HL-60 (cell line): ENCODE data around the gene FJX1.

ENCODE experiments used
- DNase-seq, 2 experiments: peaks; one replicate each; pipeline ENCODE4 v3.0.0-alpha.2; 2010 to 2020; ENCODE audit warnings: low read depth in 1 of 2, low spot score in 1 of 2
- H3K27ac ChIP-seq: fragments of 250-450 bp; sonication (Bioruptor Pico); replicated peaks from 2 replicates; pipeline ENCODE4 v1.5.1; 2020; ENCODE audit warnings: mild to moderate bottlenecking, moderate library complexity
- H3K27me3 ChIP-seq: fragments of 250-450 bp; sonication (Bioruptor Pico); 2 replicates; pipeline ENCODE4 v1.5.1; 2021; ENCODE audit warnings: mild to moderate bottlenecking, moderate library complexity; ENCODE audit not compliant: insufficient read depth, poor library complexity, severe bottlenecking
- H3K4me3 ChIP-seq: replicated peaks from 2 replicates; pipeline ENCODE4 v1.5.1; 2011; ENCODE audit warnings: mild to moderate bottlenecking, control low read depth, low read length; ENCODE audit not compliant: insufficient read depth
- CTCF ChIP-seq: IDR thresholded peaks from one replicate; pipeline ENCODE4 v1.5.1; 2011; ENCODE audit warnings: low read length, control low read depth, inconsistent platforms; ENCODE audit not compliant: insufficient read depth
- GABPA ChIP-seq: IDR thresholded peaks from 2 replicates; pipeline ENCODE4 v1.6.1; 2012; ENCODE audit warnings: low read depth
- POLR2AphosphoS5 ChIP-seq: IDR thresholded peaks from 2 replicates; pipeline ENCODE4 v1.6.1; 2012; ENCODE audit warnings: low read depth
- REST ChIP-seq: IDR thresholded peaks from 2 replicates; pipeline ENCODE4 v1.6.1; 2012; ENCODE audit warnings: low read depth; ENCODE audit not compliant: insufficient replicate concordance
- SPI1 ChIP-seq: IDR thresholded peaks from 2 replicates; pipeline ENCODE4 v1.6.1; 2012; ENCODE audit warnings: low read depth, mild to moderate bottlenecking, borderline replicate concordance

Gene FJX1

GRCh38 chr11:35635933-35636332 lies 17.7 kb downstream of the FJX1 start:
- Histone ChIP-seq H3K4me3 (no peak overlapping the region), H3K27me3 (no peaks in the 10 kb centered on the region), H3K27ac (no peak overlapping the region)
- TF ChIP-seq REST (no peak), POLR2AphosphoS5 (no peak), CTCF (no peak), SPI1 (no peak), GABPA (no peak)
- DNase-seq = no peak

- no peaks in the 10 kb centered on the region for H3K27me3 ChIP-seq
- H3K27ac ChIP-seq = no peak overlapping the region
- no peak for DNase-seq
- TF ChIP-seq GABPA (no peak), POLR2AphosphoS5 (no peak), CTCF (no peak), REST (no peak), SPI1 (no peak)
- no peak overlapping the region for H3K4me3 ChIP-seq
These were observed 21.4 kb downstream of the FJX1 start for GRCh38 chr11:35639591-35640179.

GRCh38 chr11:35641171-35641897 lies 23.1 kb downstream of the FJX1 start:
- no peak for TF ChIP-seq GABPA
- TF ChIP-seq POLR2AphosphoS5 = no peak
- Histone ChIP-seq H3K27ac (no peak overlapping the region), H3K27me3 (no peaks in the 10 kb centered on the region), H3K4me3 (no peak overlapping the region)
- DNase-seq = no peak

GRCh38 chr11:35641964-35642363 lies 23.7 kb downstream of the FJX1 start:
- H3K27me3 ChIP-seq = no peaks in the 10 kb centered on the region
- no peak for DNase-seq
- no peak overlapping the region for H3K27ac ChIP-seq
- TF ChIP-seq REST = no peak
- TF ChIP-seq GABPA = no peak
- no peak for TF ChIP-seq SPI1
- no peak for TF ChIP-seq POLR2AphosphoS5
- no peak for TF ChIP-seq CTCF
- H3K4me3 ChIP-seq = no peak overlapping the region
